Measurements from ENCODE around the gene ADGRG6. TPM values are rescaled to one million over a fixed set of nuclear protein-coding genes. Genes with fewer than 3 reads are reported as not detected.

The ADGRG6 gene
- total RNA-seq, 4 donors from 2014 or later: 56.6 to 147 (median 69.1) TPM

- DNase-seq (ENCODE audit: low spot score in 2 of 2): no peak
- Histone ChIP-seq H3K4me3 (no peak overlapping the region), H3K27me3 (no peaks in the 10 kb centered on the region), H3K27ac (no peak overlapping the region), H3K9me3 (no peaks in the 10 kb centered on the region), H3K36me3 (no peaks in the 10 kb centered on the region), H3K4me1 (no peaks in the 10 kb centered on the region)
- WGBS: 69% methylated on average over 4 of the region's 4 CpGs
- TF ChIP-seq EP300 (IDR thresholded peaks at IDR 0.05): no peak
Measured at GRCh38 chr6:142481466-142481865, 179.7 kb downstream of the ADGRG6 start.

- WGBS: 36% methylated on average over 1 of the region's 1 CpG
- no peaks in the 10 kb centered on the region for H3K27me3 ChIP-seq
- H3K4me1 ChIP-seq: no peaks in the 10 kb centered on the region
- no peak for DNase-seq (ENCODE audit: low spot score in 2 of 2)
- H3K27ac ChIP-seq: no peak overlapping the region
- TF ChIP-seq CTCF (IDR thresholded peaks at IDR 0.05) (no peak), POLR2A (IDR thresholded peaks at IDR 0.05) (no peak), POLR2AphosphoS5 (IDR thresholded peaks at IDR 0.05) (no peak), EP300 (IDR thresholded peaks at IDR 0.05) (no peak)
- no peaks in the 10 kb centered on the region for H3K9me3 ChIP-seq
- no peaks in the 10 kb centered on the region for H3K36me3 ChIP-seq
- no peak overlapping the region for H3K4me3 ChIP-seq
Measured at GRCh38 chr6:142482249-142482648, 180.4 kb downstream of the ADGRG6 start.

- Histone ChIP-seq H3K4me3 (no peak overlapping the region), H3K27me3 (no peaks in the 10 kb centered on the region), H3K4me1 (no peaks in the 10 kb centered on the region), H3K36me3 (no peaks in the 10 kb centered on the region), H3K27ac (no peak overlapping the region), H3K9me3 (no peaks in the 10 kb centered on the region)
- WGBS: 67% methylated on average over 5 of the region's 5 CpGs
- TF ChIP-seq POLR2AphosphoS5 (IDR thresholded peaks at IDR 0.05): no peak
- TF ChIP-seq POLR2A (IDR thresholded peaks at IDR 0.05): no peak
- no peak for TF ChIP-seq EP300 (IDR thresholded peaks at IDR 0.05)
- no peak for TF ChIP-seq CTCF (IDR thresholded peaks at IDR 0.05)
- DNase-seq (ENCODE audit: low spot score in 2 of 2): no peak
Measured at GRCh38 chr6:142482974-142483373, 181.2 kb downstream of the ADGRG6 start.

- TF ChIP-seq POLR2AphosphoS5 (IDR thresholded peaks at IDR 0.05) (no peak), CTCF (IDR thresholded peaks at IDR 0.05) (no peak), POLR2A (IDR thresholded peaks at IDR 0.05) (no peak), EP300 (IDR thresholded peaks at IDR 0.05) (no peak)
- H3K4me1 ChIP-seq: no peaks in the 10 kb centered on the region
- H3K36me3 ChIP-seq: no peaks in the 10 kb centered on the region
- no peaks in the 10 kb centered on the region for H3K27me3 ChIP-seq
- no peak overlapping the region for H3K4me3 ChIP-seq
- no peak overlapping the region for H3K27ac ChIP-seq
- DNase-seq (ENCODE audit: low spot score in 2 of 2): no peak
- 73% methylated on average over 2 of the region's 2 CpGs for WGBS
- H3K9me3 ChIP-seq: no peaks in the 10 kb centered on the region
Measured at GRCh38 chr6:142485256-142485655, 183.4 kb downstream of the ADGRG6 start.

- DNase-seq (ENCODE audit: low spot score in 2 of 2): no peak
- TF ChIP-seq CTCF (IDR thresholded peaks at IDR 0.05) (no peak), POLR2AphosphoS5 (IDR thresholded peaks at IDR 0.05) (no peak)
- Histone ChIP-seq H3K9me3 (no peaks in the 10 kb centered on the region), H3K4me1 (no peaks in the 10 kb centered on the region), H3K4me3 (no peak overlapping the region), H3K36me3 (no peaks in the 10 kb centered on the region), H3K27me3 (no peaks in the 10 kb centered on the region), H3K27ac (no peak overlapping the region)
- 88% methylated on average over 1 of the region's 1 CpG for WGBS
Measured at GRCh38 chr6:142489722-142490610, 188.2 kb downstream of the ADGRG6 start.

Other genes starting within 250 kb of the ADGRG6 start
- gene GJE1, start 169.1 kb upstream of the ADGRG6 start, total RNA-seq: not detected
- under 1 TPM in 1 of 4 donors, not detected in 3; 0.72 TPM for gene NMBR, start 154.9 kb upstream of the ADGRG6 start, total RNA-seq
- gene VTA1, start 154.7 kb upstream of the ADGRG6 start, total RNA-seq: 10 to 100 TPM; 35.5 to 58.1 (median 40.5) TPM

Data from suprapubic skin (tissue), 4 donors.